Measurements from ENCODE around the gene MBD6.

MBD6 gene

GRCh38 chr12:57543581-57543980 is 21.0 kb downstream of the MBD6 start:
- Histone ChIP-seq H3K27ac (no peak overlapping the region), H3K36me3 (replicated peaks) (peaks cover 38% of the 10 kb centered on the region)

GRCh38 chr12:57545809-57546437 is 23.3 kb downstream of the MBD6 start:
- H3K36me3 ChIP-seq (replicated peaks) = peaks cover 18% of the 10 kb centered on the region
- H3K4me3 ChIP-seq (ENCODE audit: low read depth, low read length) = peak overlapping the region; percentile 86
- no peak for DNase-seq
- TF ChIP-seq CTCF (IDR thresholded peaks at IDR 0.05; ENCODE audit: low read depth, low read length, missing control alignments) = no peak
- peaks cover 7% of the 10 kb centered on the region for H3K27me3 ChIP-seq (replicated peaks)
- H3K27ac ChIP-seq = peak overlapping the region; percentile 79
- in situ Hi-C loops (cut with HindIII; ENCODE audit: low pct_ligation_motif_present, low sequenced_read_pairs) = no loop called here

More at GRCh38 chr12:57543581-57543980, 21.0 kb downstream of the MBD6 start:
- H3K27me3 ChIP-seq (replicated peaks) = no peaks in the 10 kb centered on the region
- H3K4me3 ChIP-seq (ENCODE audit: low read depth, low read length) = no peak overlapping the region
- in situ Hi-C loops (cut with HindIII; ENCODE audit: low pct_ligation_motif_present, low sequenced_read_pairs) = no loop called here
- TF ChIP-seq CTCF (IDR thresholded peaks at IDR 0.05; ENCODE audit: low read depth, low read length, missing control alignments) = no peak
- DNase-seq = no peak

- Histone ChIP-seq H3K36me3 (replicated peaks) (peaks cover 11% of the 10 kb centered on the region), H3K27me3 (replicated peaks) (peaks cover 7% of the 10 kb centered on the region), H3K27ac (peak within 1 kb of the TSS; percentile 79), H3K4me3 (ENCODE audit: low read depth, low read length) (peak within 1 kb of the TSS; percentile 86)
- TF ChIP-seq CTCF (IDR thresholded peaks at IDR 0.05; ENCODE audit: low read depth, low read length, missing control alignments) = peak; percentile 38
- DNase-seq = peak; percentile 97
- in situ Hi-C loops (cut with HindIII; ENCODE audit: low pct_ligation_motif_present, low sequenced_read_pairs) = no loop called here
Observed at GRCh38 chr12:57546438-57547287, 24.0 kb downstream of the MBD6 start, which contains the start of gene DCTN2. DCTN2 (minus strand) TSS chr12:57547192; CDS start chr12:57547063, 129 bp downstream.

- H3K27ac ChIP-seq = no peak overlapping the region
- no peak for DNase-seq
Observed at GRCh38 chr12:57547288-57548012, 24.8 kb downstream of the MBD6 start.

GRCh38 chr12:57548013-57548315 is 25.3 kb downstream of the MBD6 start:
- no peak overlapping the region for H3K4me3 ChIP-seq (ENCODE audit: low read depth, low read length)
- no peak for TF ChIP-seq CTCF (IDR thresholded peaks at IDR 0.05; ENCODE audit: low read depth, low read length, missing control alignments)

More at GRCh38 chr12:57547288-57548012, 24.8 kb downstream of the MBD6 start:
- peaks cover 7% of the 10 kb centered on the region for H3K27me3 ChIP-seq (replicated peaks)
- no peak for TF ChIP-seq CTCF (IDR thresholded peaks at IDR 0.05; ENCODE audit: low read depth, low read length, missing control alignments)
- in situ Hi-C loops (cut with HindIII; ENCODE audit: low pct_ligation_motif_present, low sequenced_read_pairs) = no loop called here
- peaks cover 5% of the 10 kb centered on the region for H3K36me3 ChIP-seq (replicated peaks)
- peak overlapping the region; percentile 86 for H3K4me3 ChIP-seq (ENCODE audit: low read depth, low read length)

More at GRCh38 chr12:57548013-57548315, 25.3 kb downstream of the MBD6 start:
- Histone ChIP-seq H3K27ac (no peak overlapping the region), H3K27me3 (replicated peaks) (peaks cover 7% of the 10 kb centered on the region), H3K36me3 (replicated peaks) (no peaks in the 10 kb centered on the region)
- no peak for DNase-seq
- in situ Hi-C loops (cut with HindIII; ENCODE audit: low pct_ligation_motif_present, low sequenced_read_pairs) = no loop called here

Data from brain microvascular endothelial cell (primary cell).